HEK293 (cell line): Measurements from ENCODE around the gene UNC80.

Source experiments
- CTCF ChIA-PET: fragments of 350-600 bp; formaldehyde crosslinking; extraction: SDS; loops from one replicate; lab custom pipeline; 2021; ENCODE audit warnings: antibody characterized with exemption; lab: Yijun Ruan, JAX
- POLR2A ChIA-PET: fragments of 300-600 bp; formaldehyde crosslinking; extraction: SDS; loops from one replicate; lab custom pipeline; 2020; ENCODE audit warnings: antibody characterized with exemption, inconsistent platforms; lab: Yijun Ruan, JAX
- H3K27ac ChIP-seq: fragments of 200-500 bp; sonication (Bioruptor generic); 2 replicates; pipeline ENCODE4 v1.5.1; 2014; ENCODE audit warnings: low read depth, low read length, control low read depth, inconsistent platforms; ENCODE audit errors: extremely low read depth
- H3K36me3 ChIP-seq, 2 experiments: fragments of 200-500 bp in 1 of 2; sonication (Bioruptor generic) in 1 of 2; 1 replicate in 1 of 2; 2 replicates in 1 of 2; pipeline ENCODE4 v1.5.1; 2014 to 2017; ENCODE audit warnings: inconsistent platforms in 2 of 2, low read length in 2 of 2; ENCODE audit not compliant: control insufficient read depth in 2 of 2, insufficient read depth in 1 of 2
- H3K4me1 ChIP-seq: fragments of 200-500 bp; sonication (Bioruptor generic); 2 replicates; pipeline ENCODE4 v1.5.1; 2014; ENCODE audit warnings: mild to moderate bottlenecking, low read length, inconsistent platforms; ENCODE audit not compliant: control insufficient read depth, insufficient read depth
- H3K4me3 ChIP-seq: 2 replicates; pipeline ENCODE4 v1.5.1; 2011; ENCODE audit warnings: low read depth, mild to moderate bottlenecking, control low read depth, low read length, moderate library complexity
- H3K9me3 ChIP-seq: fragments of 200-500 bp; sonication (Bioruptor generic); 2 replicates; pipeline ENCODE4 v1.5.1; 2014; ENCODE audit warnings: low read depth, low read length, inconsistent platforms; ENCODE audit not compliant: control insufficient read depth, insufficient read depth
- KLF8 ChIP-seq: fragments of 450-650 bp; formaldehyde crosslinking; IDR thresholded peaks from 2 replicates; pipeline ENCODE4 v1.5.1; 2016; ENCODE audit warnings: missing biosample characterization, missing genetic modification characterization
- OVOL3 ChIP-seq: fragments of 450-650 bp; formaldehyde crosslinking; IDR thresholded peaks from 2 replicates; pipeline ENCODE4 v1.5.1; 2016; ENCODE audit warnings: missing biosample characterization, missing genetic modification characterization
- SP3 ChIP-seq: fragments of 450-650 bp; formaldehyde crosslinking; IDR thresholded peaks from 2 replicates; pipeline ENCODE4 v1.5.1; 2016; ENCODE audit warnings: missing biosample characterization, missing genetic modification characterization
- WT1 ChIP-seq: fragments of 450-650 bp; formaldehyde crosslinking; IDR thresholded peaks from 2 replicates; pipeline ENCODE4 v1.5.1; 2016; ENCODE audit warnings: missing biosample characterization, missing genetic modification characterization
- ZBTB1 ChIP-seq: fragments of 450-650 bp; formaldehyde crosslinking; IDR thresholded peaks from 2 replicates; pipeline ENCODE4 v1.5.1; 2016; ENCODE audit warnings: missing biosample characterization, missing genetic modification characterization
- ZBTB48 ChIP-seq: fragments of 450-650 bp; formaldehyde crosslinking; IDR thresholded peaks from 2 replicates; pipeline ENCODE4 v1.5.1; 2016; ENCODE audit warnings: missing biosample characterization, missing genetic modification characterization
- ZFP41 ChIP-seq: fragments of 450-650 bp; formaldehyde crosslinking; IDR thresholded peaks from 2 replicates; pipeline ENCODE4 v1.5.1; 2016; ENCODE audit warnings: missing biosample characterization, missing genetic modification characterization, borderline replicate concordance
- ZFP69B ChIP-seq: fragments of 450-650 bp; formaldehyde crosslinking; IDR thresholded peaks from 2 replicates; pipeline ENCODE4 v1.5.1; 2016; ENCODE audit warnings: missing biosample characterization, missing genetic modification characterization
- ZNF138 ChIP-seq: fragments of 450-650 bp; formaldehyde crosslinking; IDR thresholded peaks from 2 replicates; pipeline ENCODE4 v1.5.1; 2016; ENCODE audit warnings: missing biosample characterization, missing genetic modification characterization, borderline replicate concordance
- ZNF394 ChIP-seq: fragments of 450-650 bp; formaldehyde crosslinking; IDR thresholded peaks from 2 replicates; pipeline ENCODE4 v1.5.1; 2016; ENCODE audit warnings: missing biosample characterization, missing genetic modification characterization, mild to moderate bottlenecking, moderate library complexity, borderline replicate concordance
- ZNF585B ChIP-seq: fragments of 450-650 bp; formaldehyde crosslinking; IDR thresholded peaks from 2 replicates; pipeline ENCODE4 v1.5.1; 2016; ENCODE audit warnings: missing biosample characterization, missing genetic modification characterization
- ZNF677 ChIP-seq: fragments of 450-650 bp; IDR thresholded peaks from 2 replicates; pipeline ENCODE4 v1.5.0; 2018; ENCODE audit warnings: missing biosample characterization, mild to moderate bottlenecking, missing genetic modification characterization, moderate library complexity
- ZNF747 ChIP-seq: fragments of 450-650 bp; formaldehyde crosslinking; IDR thresholded peaks from 2 replicates; pipeline ENCODE4 v1.5.1; 2016; ENCODE audit warnings: missing biosample characterization, missing genetic modification characterization
- ZNF76 ChIP-seq: fragments of 450-650 bp; formaldehyde crosslinking; IDR thresholded peaks from 2 replicates; pipeline ENCODE4; 2016; ENCODE audit warnings: low read depth, missing biosample characterization, missing genetic modification characterization, borderline replicate concordance
- ZNF791 ChIP-seq: fragments of 450-650 bp; formaldehyde crosslinking; IDR thresholded peaks from 2 replicates; pipeline ENCODE4 v1.5.1; 2016; ENCODE audit warnings: missing biosample characterization, missing genetic modification characterization
- ZNF792 ChIP-seq: fragments of 450-650 bp; formaldehyde crosslinking; IDR thresholded peaks from 2 replicates; pipeline ENCODE4 v1.5.1; 2016; ENCODE audit warnings: missing biosample characterization, missing genetic modification characterization
- TF ChIP-seq, protein P1 (sequence below): fragments of 450-650 bp; formaldehyde crosslinking; IDR thresholded peaks from 2 replicates; pipeline ENCODE4 v1.5.1; 2016; ENCODE audit warnings: missing biosample characterization, missing genetic modification characterization

Gene UNC80

DNA sequence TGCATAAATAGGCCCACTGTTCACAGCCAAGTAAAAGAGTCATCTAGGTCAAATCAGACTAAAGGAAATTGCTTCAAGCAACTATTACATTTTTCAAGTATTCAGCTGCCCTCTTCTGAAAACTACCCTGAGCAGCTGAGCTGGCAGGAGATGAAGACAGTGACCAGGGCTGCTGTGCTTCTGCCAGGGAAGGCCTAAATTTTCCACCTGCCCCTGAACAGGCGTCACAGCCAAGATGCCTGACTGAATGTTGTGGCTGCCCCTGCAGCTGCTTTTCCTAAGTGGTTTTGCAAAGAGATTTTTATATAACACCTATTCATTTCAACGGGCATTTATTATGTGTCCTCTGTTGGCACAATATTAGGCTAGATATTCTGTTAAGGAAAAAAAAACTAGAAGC lies 134.1 kb downstream of the UNC80 start:
- no peak overlapping the region for H3K4me3 ChIP-seq
- H3K36me3 ChIP-seq, result no peaks in the 10 kb centered on the region
- ChIA-PET CTCF (interaction anchor here (0.6 kb wide), 1 partner anchor 669 kb away, joined by 3 read pairs; no protein-coding TSS in a partner anchor), POLR2A (no interaction called here)
- H3K27ac ChIP-seq, result no peak overlapping the region
- no peaks in the 10 kb centered on the region for H3K9me3 ChIP-seq
- no peaks in the 10 kb centered on the region for H3K4me1 ChIP-seq
- no peak for TF ChIP-seq WT1 (tag by site-specific recombination)
- TF ChIP-seq, protein P1, sequence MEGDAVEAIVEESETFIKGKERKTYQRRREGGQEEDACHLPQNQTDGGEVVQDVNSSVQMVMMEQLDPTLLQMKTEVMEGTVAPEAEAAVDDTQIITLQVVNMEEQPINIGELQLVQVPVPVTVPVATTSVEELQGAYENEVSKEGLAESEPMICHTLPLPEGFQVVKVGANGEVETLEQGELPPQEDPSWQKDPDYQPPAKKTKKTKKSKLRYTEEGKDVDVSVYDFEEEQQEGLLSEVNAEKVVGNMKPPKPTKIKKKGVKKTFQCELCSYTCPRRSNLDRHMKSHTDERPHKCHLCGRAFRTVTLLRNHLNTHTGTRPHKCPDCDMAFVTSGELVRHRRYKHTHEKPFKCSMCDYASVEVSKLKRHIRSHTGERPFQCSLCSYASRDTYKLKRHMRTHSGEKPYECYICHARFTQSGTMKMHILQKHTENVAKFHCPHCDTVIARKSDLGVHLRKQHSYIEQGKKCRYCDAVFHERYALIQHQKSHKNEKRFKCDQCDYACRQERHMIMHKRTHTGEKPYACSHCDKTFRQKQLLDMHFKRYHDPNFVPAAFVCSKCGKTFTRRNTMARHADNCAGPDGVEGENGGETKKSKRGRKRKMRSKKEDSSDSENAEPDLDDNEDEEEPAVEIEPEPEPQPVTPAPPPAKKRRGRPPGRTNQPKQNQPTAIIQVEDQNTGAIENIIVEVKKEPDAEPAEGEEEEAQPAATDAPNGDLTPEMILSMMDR (tag by site-specific recombination), result no peak
- TF ChIP-seq ZNF791 (tag by site-specific recombination), result no peak
- TF ChIP-seq ZNF747 (tag by site-specific recombination), result no peak
- no peak for TF ChIP-seq ZBTB1 (tag by site-specific recombination)
- no peak for TF ChIP-seq KLF8 (tag by site-specific recombination)
- TF ChIP-seq ZNF792 (tag by site-specific recombination), result no peak

DNA sequence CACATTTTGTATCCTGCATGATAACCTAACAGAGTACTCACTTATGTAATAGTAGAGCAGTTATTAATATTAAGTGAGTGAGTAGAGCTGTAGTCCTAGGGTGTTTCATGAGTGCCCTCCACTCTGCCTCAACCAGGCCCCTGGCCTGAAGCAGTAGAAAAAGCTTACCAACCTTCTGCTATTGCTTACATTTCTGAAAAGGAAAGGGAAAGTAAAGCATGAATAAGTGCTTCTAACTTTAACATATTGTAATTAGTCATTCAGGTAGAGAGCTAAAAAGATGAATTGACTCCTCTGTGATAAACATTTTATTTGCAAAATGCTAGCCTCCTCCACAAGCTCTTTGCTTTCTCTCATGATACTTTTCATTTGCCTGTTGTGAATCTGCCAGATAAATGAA lies 136.1 kb downstream of the UNC80 start:
- CTCF ChIA-PET, result interaction anchor here (1.1 kb wide), 1 partner anchor 573 kb away, joined by 4 read pairs; no protein-coding TSS in a partner anchor
- POLR2A ChIA-PET, result interaction anchor here (0.6 kb wide), 1 partner anchor 13 kb away, joined by 3 read pairs; no protein-coding TSS in a partner anchor
- Histone ChIP-seq H3K27ac (no peak overlapping the region), H3K4me1 (no peaks in the 10 kb centered on the region), H3K36me3 (no peaks in the 10 kb centered on the region), H3K9me3 (no peaks in the 10 kb centered on the region), H3K4me3 (no peak overlapping the region)
- no peak for TF ChIP-seq ZFP69B
- TF ChIP-seq ZNF791 (tag by site-specific recombination), result no peak
- no peak for TF ChIP-seq SP3 (tag by site-specific recombination)
- no peak for TF ChIP-seq ZNF394 (tag by site-specific recombination)

DNA sequence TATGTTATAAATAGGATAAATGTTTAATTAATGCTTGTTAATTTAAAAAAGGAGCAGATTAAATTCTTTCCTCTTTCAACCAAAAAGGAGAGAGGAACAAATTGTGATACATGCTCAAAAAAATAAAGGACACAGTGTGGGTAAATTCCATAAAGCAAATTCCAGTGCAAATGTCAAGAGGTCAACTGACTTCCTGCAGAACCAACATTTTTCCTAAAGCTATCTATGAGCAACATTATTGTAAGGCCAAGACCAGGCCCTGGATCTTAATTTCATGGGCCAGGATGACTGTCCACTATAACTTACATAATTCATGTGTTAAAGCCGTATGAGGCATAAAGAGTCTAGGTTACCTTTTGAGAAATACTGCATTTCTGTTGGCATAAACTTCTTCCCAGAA lies 136.9 kb downstream of the UNC80 start:
- ChIA-PET CTCF (no interaction called here), POLR2A (no interaction called here)
- Histone ChIP-seq H3K4me1 (no peaks in the 10 kb centered on the region), H3K27ac (no peak overlapping the region), H3K4me3 (no peak overlapping the region), H3K36me3 (no peaks in the 10 kb centered on the region), H3K9me3 (no peaks in the 10 kb centered on the region)
- TF ChIP-seq ZNF76 (tag by site-specific recombination), result no peak
- TF ChIP-seq, all 188 proteins: peak for 0

DNA sequence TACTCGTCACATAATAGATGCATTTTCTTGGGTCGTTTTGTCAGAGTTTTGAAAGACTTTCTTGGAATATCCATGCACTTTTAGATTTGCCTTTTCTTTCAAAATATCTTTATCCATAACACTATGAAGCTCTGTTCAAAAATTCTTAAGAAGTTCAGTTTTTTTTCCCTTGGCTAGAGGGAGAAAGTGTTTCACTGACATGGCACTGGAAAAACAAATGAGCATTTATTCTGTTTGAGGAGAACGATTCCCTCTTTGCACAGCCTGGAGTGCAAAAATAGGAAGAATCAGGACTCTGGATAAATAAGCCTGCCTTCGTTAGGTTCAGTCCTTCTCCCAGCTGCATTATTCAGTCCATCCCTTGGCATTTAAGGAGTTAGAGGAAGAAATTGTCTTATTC lies 139.9 kb downstream of the UNC80 start:
- no peak overlapping the region for H3K27ac ChIP-seq
- no peaks in the 10 kb centered on the region for H3K4me1 ChIP-seq
- no peak for TF ChIP-seq ZBTB48 (tag by site-specific recombination)
- no peak for TF ChIP-seq ZNF677
- no peak for TF ChIP-seq ZNF585B (tag by site-specific recombination)
- TF ChIP-seq ZNF138, result no peak
- TF ChIP-seq OVOL3 (tag by site-specific recombination), result no peak
- TF ChIP-seq ZFP41 (tag by site-specific recombination), result no peak
- CTCF ChIA-PET, result interaction anchor here (0.6 kb wide), 1 partner anchor 8 kb away, joined by 3 read pairs; no protein-coding TSS in a partner anchor
- H3K9me3 ChIP-seq, result no peaks in the 10 kb centered on the region
- no peaks in the 10 kb centered on the region for H3K36me3 ChIP-seq
- no peak overlapping the region for H3K4me3 ChIP-seq
- POLR2A ChIA-PET, result no interaction called here
